Eye (tissue), 1 donor: ENCODE data around the gene ILKAP.

ENCODE experiments used
- DNase-seq: peaks from one replicate; pipeline ENCODE4 v3.0.0-alpha.2; 2015

ILKAP gene

GRCh38 chr2:238203094-238203972 is at the start of gene ILKAP:
Gene ILKAP, minus strand, starts transcription at chr2:238203695. Its CDS starts 142 bp downstream, at chr2:238203553.
- DNase-seq: peak; percentile 94

- no peak for DNase-seq
Observed at GRCh38 chr2:238252766-238253630, 49.5 kb upstream of the ILKAP start.

- DNase-seq: no peak
Observed at GRCh38 chr2:238251986-238252385, 48.5 kb upstream of the ILKAP start.

- DNase-seq: no peak
Observed at GRCh38 chr2:238251331-238251730, 47.8 kb upstream of the ILKAP start.

- DNase-seq: no peak
Observed at GRCh38 chr2:238250896-238251295, 47.4 kb upstream of the ILKAP start.

- DNase-seq: no peak
Observed at GRCh38 chr2:238247841-238248453, 44.5 kb upstream of the ILKAP start.

GRCh38 chr2:238247002-238247822 is 43.7 kb upstream of the ILKAP start:
- DNase-seq: peak; percentile 41

GRCh38 chr2:238244151-238244550 is 40.7 kb upstream of the ILKAP start:
- no peak for DNase-seq

GRCh38 chr2:238243496-238244076 is 40.1 kb upstream of the ILKAP start:
- no peak for DNase-seq

GRCh38 chr2:238242731-238243495 is 39.4 kb upstream of the ILKAP start:
- no peak for DNase-seq

- DNase-seq: no peak
Observed at GRCh38 chr2:238241970-238242369, 38.5 kb upstream of the ILKAP start.

GRCh38 chr2:238240757-238241711 is 37.5 kb upstream of the ILKAP start:
- DNase-seq: peak; percentile 93

- DNase-seq: peak; percentile 96
Observed at GRCh38 chr2:238239863-238240756, 36.6 kb upstream of the ILKAP start, which contains the start of gene HES6. Gene HES6, minus strand, starts transcription at chr2:238240038. Its CDS starts 133 bp downstream, at chr2:238239905.

- no peak for DNase-seq
Observed at GRCh38 chr2:238239543-238239862, 36.0 kb upstream of the ILKAP start.

- DNase-seq: peak; percentile 73
Observed at GRCh38 chr2:238238766-238239542, 35.5 kb upstream of the ILKAP start.

GRCh38 chr2:238238311-238238765 is 34.8 kb upstream of the ILKAP start:
- DNase-seq: no peak

- no peak for DNase-seq
Observed at GRCh38 chr2:238237431-238238135, 34.1 kb upstream of the ILKAP start.
